SK-N-SH (cell line): ENCODE data around the gene CAMK4. TPM values are rescaled to one million over a fixed set of nuclear protein-coding genes. Genes with fewer than 3 reads are reported as not detected.

Experiments used
- CTCF ChIA-PET: fragments of 300-600, 350-600 bp; formaldehyde crosslinking; extraction: SDS; loops from one replicate; lab custom pipeline; 2021; lab: Yijun Ruan, JAX
- POLR2A ChIA-PET: fragments of 350-600 bp; sonication (Branson Sonifier 250); formaldehyde crosslinking; extraction: SDS; loops from one replicate; lab custom pipeline; 2020; ENCODE audit warnings: antibody characterized with exemption, inconsistent platforms; lab: Yijun Ruan, JAX
- DNase-seq: peaks from one replicate; pipeline ENCODE4 v3.0.0; 2012
- H2AFZ ChIP-seq: fragments of 200-600 bp; sonication (generic); 2 replicates; pipeline ENCODE4 v1.8.1; 2016; ENCODE audit warnings: antibody characterized with exemption, mild to moderate bottlenecking, low read depth
- H3F3A ChIP-seq: fragments of 200-600 bp; sonication (generic); replicated peaks from 2 replicates; pipeline ENCODE3; 2016; ENCODE audit warnings: antibody characterized with exemption, mild to moderate bottlenecking; ENCODE audit not compliant: insufficient read depth
- H3K27ac ChIP-seq, 2 experiments: fragments of 200-500 bp in 1 of 2; fragments of 200-600 bp in 1 of 2; sonication (Bioruptor generic) in 1 of 2; sonication (generic), shearing (Covaris generic) in 1 of 2; 2 replicates each; pipeline versions ENCODE4 v1.5.1 to v1.6.1; 2014 to 2016; ENCODE audit warnings: low read depth in 2 of 2, inconsistent platforms in 1 of 2, low read length in 1 of 2, mild to moderate bottlenecking in 1 of 2, mixed read lengths in 1 of 2
- H3K27me3 ChIP-seq: fragments of 200-600 bp; sonication (generic), shearing (Covaris generic); 2 replicates; pipeline ENCODE4 v1.6.1; 2016; ENCODE audit warnings: mixed run types; ENCODE audit not compliant: insufficient read depth
- H3K36me3 ChIP-seq, 2 experiments: fragments of 200-500 bp in 1 of 2; fragments of 200-600 bp in 1 of 2; sonication (Bioruptor generic) in 1 of 2; sonication (generic) in 1 of 2; replicated peaks in 1 of 2; 2 replicates each; pipeline versions ENCODE3 to v1.5.1; 2014 to 2016; ENCODE audit warnings: low read length in 1 of 2, mild to moderate bottlenecking in 1 of 2; ENCODE audit not compliant: insufficient read depth in 2 of 2, control insufficient read depth in 1 of 2
- H3K4me1 ChIP-seq, 2 experiments: fragments of 200-500 bp in 1 of 2; fragments of 200-600 bp in 1 of 2; sonication (Bioruptor generic) in 1 of 2; sonication (generic), shearing (Covaris generic) in 1 of 2; 2 replicates each; pipeline versions ENCODE4 v1.5.1 to v1.6.1; 2014 to 2016; ENCODE audit warnings: low read depth in 1 of 2, low read length in 1 of 2, mixed run types in 1 of 2; ENCODE audit not compliant: insufficient read depth in 2 of 2, control insufficient read depth in 1 of 2
- H3K4me2 ChIP-seq: fragments of 200-600 bp; sonication (generic), shearing (Covaris generic); 2 replicates; pipeline ENCODE4 v1.6.1; 2017; ENCODE audit warnings: mixed run types
- H3K4me3 ChIP-seq, 2 experiments: fragments of 200-500 bp in 1 of 2; fragments of 200-600 bp in 1 of 2; sonication (Bioruptor generic) in 1 of 2; sonication (generic), shearing (Covaris generic) in 1 of 2; 2 replicates each; pipeline versions ENCODE4 v1.5.1 to v1.8.1; 2014 to 2016; ENCODE audit warnings: low read depth in 2 of 2, inconsistent platforms in 1 of 2, low read length in 1 of 2, mild to moderate bottlenecking in 1 of 2, mixed read lengths in 1 of 2, moderate library complexity in 1 of 2
- H3K79me2 ChIP-seq: fragments of 200-600 bp; sonication (generic); 2 replicates; pipeline ENCODE4 v1.8.1; 2017; ENCODE audit warnings: mild to moderate bottlenecking; ENCODE audit not compliant: insufficient read depth
- H3K9ac ChIP-seq: fragments of 200-600 bp; sonication (generic); 2 replicates; pipeline ENCODE4 v1.6.1; 2017; ENCODE audit warnings: mixed run types
- H3K9me2 ChIP-seq: fragments of 200-600 bp; sonication (generic); 2 replicates; pipeline ENCODE4 v1.6.1; 2017; ENCODE audit warnings: mixed run types
- H3K9me3 ChIP-seq: fragments of 200-600 bp; sonication (generic); 2 replicates; pipeline ENCODE4 v1.6.1; 2017; ENCODE audit warnings: mixed run types, mild to moderate bottlenecking, moderate library complexity
- H4K20me1 ChIP-seq: fragments of 200-600 bp; sonication (generic); 2 replicates; pipeline ENCODE4 v1.6.1; 2017; ENCODE audit warnings: mild to moderate bottlenecking, mixed run types; ENCODE audit not compliant: insufficient read depth
- CTCF ChIP-seq: fragments of 200-600 bp; sonication (generic); IDR thresholded peaks from 2 replicates; pipeline ENCODE4 v1.6.1; 2017; ENCODE audit warnings: antibody characterized with exemption, mild to moderate bottlenecking, moderate library complexity
- ELF1 ChIP-seq: IDR thresholded peaks from 2 replicates; pipeline ENCODE4 v1.4.0; 2012
- FOSL2 ChIP-seq: IDR thresholded peaks from 2 replicates; pipeline ENCODE4 v1.4.0; 2012; ENCODE audit warnings: low read depth, mild to moderate bottlenecking, moderate library complexity, borderline replicate concordance
- FOXJ3 ChIP-seq: sonication (generic); formaldehyde crosslinking; IDR thresholded peaks from 2 replicates; pipeline ENCODE4 v1.5.1; 2020; ENCODE audit warnings: mild to moderate bottlenecking, missing genetic modification reagents
- FOXM1 ChIP-seq: IDR thresholded peaks from 2 replicates; pipeline ENCODE4 v1.4.0; 2012; ENCODE audit warnings: low read depth, mild to moderate bottlenecking
- GABPA ChIP-seq: IDR thresholded peaks from 2 replicates; pipeline ENCODE4 v1.4.0; 2012; ENCODE audit warnings: low read depth, mild to moderate bottlenecking
- JUND ChIP-seq: IDR thresholded peaks from 2 replicates; pipeline ENCODE4 v1.4.0; 2012
- MXI1 ChIP-seq: IDR thresholded peaks from 2 replicates; pipeline ENCODE4 v1.6.1; 2012; ENCODE audit warnings: mild to moderate bottlenecking, low read depth, low read length, improper control_type of control experiment
- POLR2AphosphoS5 ChIP-seq: IDR thresholded peaks from 2 replicates; pipeline ENCODE4 v1.6.1; 2012; ENCODE audit warnings: low read depth, low read length
- RAD21 ChIP-seq: IDR thresholded peaks from 2 replicates; pipeline ENCODE4 v1.6.1; 2012; ENCODE audit warnings: mild to moderate bottlenecking, low read length
- SIN3A ChIP-seq: IDR thresholded peaks from 2 replicates; pipeline ENCODE4 v1.6.1; 2012; ENCODE audit warnings: low read depth, mild to moderate bottlenecking, low read length, moderate library complexity, borderline replicate concordance
- TAF1 ChIP-seq: IDR thresholded peaks from 2 replicates; pipeline ENCODE4 v1.6.1; 2012; ENCODE audit warnings: low read depth, mild to moderate bottlenecking, low read length, moderate library complexity, borderline replicate concordance
- TCF12 ChIP-seq: IDR thresholded peaks from 2 replicates; pipeline ENCODE4 v1.4.0; 2012
- TEAD4 ChIP-seq: IDR thresholded peaks from 2 replicates; pipeline ENCODE4 v1.4.0; 2012; ENCODE audit warnings: mild to moderate bottlenecking, borderline replicate concordance; ENCODE audit not compliant: insufficient read depth
- USF1 ChIP-seq: IDR thresholded peaks from 2 replicates; pipeline ENCODE4 v1.4.0; 2012; ENCODE audit warnings: low read depth, borderline replicate concordance
- ZBTB33 ChIP-seq: IDR thresholded peaks from 2 replicates; pipeline ENCODE4 v1.4.0; 2012; ENCODE audit warnings: low read depth, borderline replicate concordance
- WGBS: methylation state at CpG from one replicate; pipeline ENCODE4 v1.1.6; 2017; ENCODE audit warnings: low lambda C conversion rate; 5-methylcytosine and 5-hydroxymethylcytosine counted together
- polyA plus RNA-seq, 3 experiments: library from polyadenylated mRNA; depleted of rRNA; stranded (reverse); fragments of >200 nt; gene quantifications; 2 replicates each; pipeline ENCODE4 v1.2.3, GENCODE V29; 2012

CAMK4 gene
- polyA plus RNA-seq, 1 of the 3 experiments (the other 2 are of a cell fraction) = 4.1 TPM

GRCh38 chr5:111392181-111392580 is 168.0 kb downstream of the CAMK4 start:
- Histone ChIP-seq H3K9ac (no peak overlapping the region), H3K9me3 (no peaks in the 10 kb centered on the region), H3K9me2 (no peaks in the 10 kb centered on the region), H3F3A (peaks cover 7% of the 10 kb centered on the region), H3K79me2 (no peaks in the 10 kb centered on the region), H2AFZ (no peak overlapping the region), H3K4me3 (no peak overlapping the region), H3K4me1 (peaks cover 0 to 17% of the 10 kb centered on the region in 2 experiments; a peak in 3 of 4 replicates), H3K36me3 (peaks cover 0 to 3% of the 10 kb centered on the region in 2 experiments), H4K20me1 (no peaks in the 10 kb centered on the region), H3K27me3 (no peaks in the 10 kb centered on the region)
- POLR2A ChIA-PET = no interaction called here
- WGBS = 98% methylated on average over 2 of the region's 2 CpGs
- CTCF ChIA-PET = no interaction called here
- DNase-seq = no peak
- no peak for TF ChIP-seq TAF1
- no peak for TF ChIP-seq FOXJ3 (CRISPR knock-in tag)
- TF ChIP-seq, all 33 proteins: peak for 0
- Histone ChIP-seq H3K27ac (no peak overlapping the region), H3K4me2 (no peak overlapping the region)

DNA sequence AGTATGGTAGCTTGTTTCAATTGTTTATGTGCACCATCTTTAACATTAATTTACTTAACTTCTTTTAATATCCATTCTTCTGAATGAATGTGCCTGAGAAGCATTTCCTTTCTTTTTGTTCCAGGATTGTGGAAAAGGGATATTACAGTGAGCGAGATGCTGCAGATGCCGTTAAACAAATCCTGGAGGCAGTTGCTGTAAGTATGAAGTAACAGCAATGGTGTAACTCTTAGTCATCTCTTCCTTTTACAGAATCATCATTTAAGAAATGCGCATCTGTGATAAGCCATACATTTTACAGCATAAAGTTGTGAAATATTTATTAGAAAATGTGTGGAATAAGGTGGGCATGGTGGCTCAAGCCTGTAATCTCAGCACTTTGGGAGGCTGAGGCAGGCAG is 170.4 kb downstream of the CAMK4 start:
- Histone ChIP-seq H3K79me2 (no peaks in the 10 kb centered on the region), H3K27ac (peak overlapping the region in 1 of 2 experiments; percentile 34; a peak in 2 of 4 replicates), H2AFZ (peak overlapping the region; percentile 49; the same call in 1 of the 2 replicates), H3K36me3 (peaks cover 0 to 3% of the 10 kb centered on the region in 2 experiments), H3K9me3 (no peaks in the 10 kb centered on the region), H3K27me3 (no peaks in the 10 kb centered on the region), H3K9ac (0 out of 2 replicates have a peak overlapping the region, but pooled peaks have one; percentile 2), H3K4me3 (no peak overlapping the region), H3F3A (peaks cover 7% of the 10 kb centered on the region), H4K20me1 (no peaks in the 10 kb centered on the region), H3K4me2 (0 out of 2 replicates have a peak overlapping the region, but pooled peaks have one; percentile 0), H3K4me1 (0 out of 4 replicates have a peak, but pooled peaks cover 0 to under 1% of the 10 kb centered on the region in 2 experiments), H3K9me2 (no peaks in the 10 kb centered on the region)
- no peak for DNase-seq
- 48% methylated on average over 3 of the region's 3 CpGs for WGBS
- CTCF ChIA-PET = no interaction called here
- TF ChIP-seq ZBTB33 = no peak
- no peak for TF ChIP-seq MXI1
- TF ChIP-seq FOSL2 = peak; percentile 26; the same call in 1 of the 2 replicates
- 0 out of 2 replicates have a peak, but pooled peaks have one; percentile 27 for TF ChIP-seq TCF12
- TF ChIP-seq GABPA = no peak
- no peak for TF ChIP-seq RAD21
- TF ChIP-seq FOXM1 = no peak
- TF ChIP-seq JUND = peak; percentile 26; the same call in 1 of the 2 replicates
- TF ChIP-seq POLR2AphosphoS5 = no peak
- POLR2A ChIA-PET = no interaction called here

GRCh38 chr5:111398013-111398412 is 173.8 kb downstream of the CAMK4 start:
- 84% methylated on average over 2 of the region's 2 CpGs for WGBS
- Histone ChIP-seq H3K9ac (no peak overlapping the region), H3K27me3 (no peaks in the 10 kb centered on the region), H3K36me3 (peaks cover 2 to 3% of the 10 kb centered on the region in 2 experiments), H3K9me3 (no peaks in the 10 kb centered on the region), H3K27ac (no peak overlapping the region), H3K4me1 (no peaks in the 10 kb centered on the region), H3K9me2 (no peaks in the 10 kb centered on the region), H3F3A (peaks cover 7% of the 10 kb centered on the region), H4K20me1 (no peaks in the 10 kb centered on the region), H3K4me2 (no peak overlapping the region), H2AFZ (no peak overlapping the region), H3K79me2 (no peaks in the 10 kb centered on the region), H3K4me3 (no peak overlapping the region)
- CTCF ChIA-PET = no interaction called here
- POLR2A ChIA-PET = no interaction called here
- DNase-seq = no peak
- TF ChIP-seq TAF1 (no peak), SIN3A (no peak), ZBTB33 (no peak), CTCF (no peak), ELF1 (no peak), JUND (no peak), TEAD4 (no peak), USF1 (no peak), RAD21 (no peak)
